K562 (cell line): ENCODE data around the gene ARHGEF12. TPM values are rescaled to one million over a fixed set of nuclear protein-coding genes. Genes with fewer than 3 reads are reported as not detected.

Experiments used
- ARID1B ChIP-seq: fragments of 450-650 bp; IDR thresholded peaks from 2 replicates; pipeline ENCODE4 v1.6.1; 2016; ENCODE audit warnings: antibody characterized with exemption, mild to moderate bottlenecking, inconsistent platforms
- CBX8 ChIP-seq: fragments of 200-600 bp; sonication (generic); IDR thresholded peaks from 2 replicates; pipeline ENCODE4 v1.6.1; 2012; ENCODE audit warnings: borderline replicate concordance, mixed run types, low read depth, mild to moderate bottlenecking, moderate library complexity, mixed read lengths, low read length, control low read depth, inconsistent platforms; ENCODE audit not compliant: poor library complexity, severe bottlenecking; ENCODE audit errors: extremely low read depth
- CHD4 ChIP-seq: fragments of 200-600 bp; sonication (generic); IDR thresholded peaks from 3 replicates; pipeline ENCODE4 v1.6.1; 2012; ENCODE audit warnings: low read depth, mild to moderate bottlenecking, mixed read lengths, low read length, inconsistent platforms; ENCODE audit not compliant: insufficient read depth, insufficient replicate concordance, poor library complexity, severe bottlenecking
- CREM ChIP-seq: IDR thresholded peaks from 2 replicates; pipeline ENCODE4 v1.6.1; 2014; ENCODE audit warnings: antibody characterized with exemption, low read depth
- ELF4 ChIP-seq: fragments of 450-650 bp; formaldehyde crosslinking; IDR thresholded peaks from 2 replicates; pipeline ENCODE4 v1.4.0; 2022; ENCODE audit warnings: missing genetic modification characterization
- EZH2 ChIP-seq: IDR thresholded peaks from 2 replicates; pipeline ENCODE4 v1.6.1; 2012; ENCODE audit warnings: low read depth, mild to moderate bottlenecking, inconsistent platforms, low read length, borderline replicate concordance
- FOXK2 ChIP-seq, 2 experiments: fragments of 450-650 bp; IDR thresholded peaks in 1 of 2; conservative IDR thresholded peaks in 1 of 2; 2 replicates each; pipeline ENCODE4 v1.6.1; 2016; ENCODE audit warnings: low read depth in 2 of 2, mild to moderate bottlenecking in 1 of 2
- IRF1 ChIP-seq: sonication (generic); formaldehyde crosslinking; IDR thresholded peaks from 2 replicates; pipeline ENCODE4 v1.8.0; 2022; ENCODE audit warnings: missing genetic modification reagents, mild to moderate bottlenecking, borderline replicate concordance
- MEIS2 ChIP-seq: fragments of 450-650 bp; IDR thresholded peaks from 2 replicates; pipeline ENCODE4 v1.6.1; 2014; ENCODE audit warnings: mild to moderate bottlenecking; ENCODE audit not compliant: partially characterized antibody
- RAD21 ChIP-seq, 2 experiments: fragments of 250-450 bp in 1 of 2; fragments of 450-650 bp in 1 of 2; sonication (Bioruptor Pico) in 1 of 2; formaldehyde crosslinking in 1 of 2; IDR thresholded peaks in 1 of 2; conservative IDR thresholded peaks in 1 of 2; 2 replicates each; pipeline versions ENCODE4 v1.4.0 to v1.8.0; 2020 to 2022; ENCODE audit warnings: mild to moderate bottlenecking in 2 of 2, moderate library complexity in 1 of 2
- TAF9B ChIP-seq: fragments of 450-650 bp; IDR thresholded peaks from 2 replicates; pipeline ENCODE4 v1.6.1; 2018; ENCODE audit warnings: mild to moderate bottlenecking; ENCODE audit not compliant: partially characterized antibody
- ZNF311 ChIP-seq: fragments of 250-450 bp; sonication (Bioruptor Pico); IDR thresholded peaks from 2 replicates; pipeline ENCODE4 v1.4.0; 2020; ENCODE audit warnings: mild to moderate bottlenecking, moderate library complexity
- ZNF584 ChIP-seq: fragments of 200-800 bp; sonication (Bioruptor generic); IDR thresholded peaks from 2 replicates; pipeline ENCODE4 v1.6.1; 2016; ENCODE audit warnings: low read depth, mild to moderate bottlenecking, missing genetic modification characterization, missing compliant biosample characterization
- polyA plus RNA-seq, 8 experiments: library from polyadenylated mRNA; depleted of rRNA in 4 of 8; stranded (reverse) in 5 of 8; unstranded in 3 of 8; fragments of >200 nt; fragmentation: Nextera tagmentation in 2 of 8; fragmentation: Illumina TruSeq in 1 of 8; extraction: Ambion mirVana in 2 of 8; extraction: Trizol in 1 of 8; gene quantifications; 2 replicates each; pipeline versions ENCODE4 v1.2.1 to v1.2.3, GENCODE V29; 2011 to 2014; ENCODE audit warnings: inconsistent platforms in 1 of 8, missing spikeins in 1 of 8
- total RNA-seq, 7 experiments: library from RNA; depleted of rRNA in 6 of 7; stranded (reverse); fragments of >200 nt in 6 of 7; fragmentation: Illumina TruSeq in 2 of 7; extraction: Trizol in 2 of 7; gene quantifications; 2 replicates each; pipeline versions ENCODE4 v1.2.1 to v1.2.3, GENCODE V29; 2011 to 2021; ENCODE audit warnings: low replicate concordance in 1 of 7
- TF ChIP-seq, protein P1 (sequence below), 2 experiments: fragments of 200-800 bp in 1 of 2; sonication (Bioruptor generic) in 1 of 2; sonication (generic) in 1 of 2; formaldehyde crosslinking in 1 of 2; IDR thresholded peaks in 1 of 2; conservative IDR thresholded peaks in 1 of 2; 2 replicates each; pipeline versions ENCODE4 v1.5.0 to v1.6.1; 2016 to 2020; ENCODE audit warnings: missing compliant biosample characterization in 1 of 2, missing genetic modification characterization in 1 of 2, missing genetic modification reagents in 1 of 2
- TF ChIP-seq, protein P2 (sequence below): fragments of 200-800 bp; sonication (Bioruptor generic); IDR thresholded peaks from 2 replicates; pipeline ENCODE4 v1.6.1; 2017; ENCODE audit warnings: missing genetic modification characterization, missing compliant biosample characterization
- TF ChIP-seq, protein P3 (sequence below): fragments of 200-800 bp; sonication (Bioruptor generic); IDR thresholded peaks from 2 replicates; pipeline ENCODE4 v1.6.1; 2017; ENCODE audit warnings: missing genetic modification characterization, missing compliant biosample characterization
- TF ChIP-seq, protein P4 (sequence below): fragments of 250-450 bp; sonication (Bioruptor Pico); IDR thresholded peaks from 2 replicates; pipeline ENCODE4 v1.5.0; 2021

The ARHGEF12 gene
- total and polyA plus RNA-seq, 9 of the 15 experiments (the other 6 are each of a cell fraction or from before 2014, with no cell fraction given), result 3.5 to 51.7 (median 29.5) TPM

GRCh38 chr11:120339394-120339890, 3.2 kb downstream of the ARHGEF12 start (continued):
- TF ChIP-seq ZNF311 (CRISPR knock-in tag) (no peak), CBX8 (no peak), CHD4 (no peak), MEIS2 (peak; percentile 87), TAF9B (peak; percentile 72), EZH2 (no peak), IRF1 (CRISPR knock-in tag) (no peak), ARID1B (peak; percentile 98), ELF4 (CRISPR knock-in tag) (peak; percentile 68; the same call in 1 of the 2 replicates), ZNF584 (CRISPR knock-in tag) (no peak), FOXK2 (conservative IDR thresholded peaks at IDR 0.05 in 1 of 2, IDR thresholded peaks at IDR 0.05 in 1 of 2; ENCODE audit: low read depth in 2 of 2) (peak; percentile 61 to 73; a peak in 1 of 4 replicates), CREM (peak; percentile 75), RAD21 (CRISPR knock-in tag; conservative IDR thresholded peaks at IDR 0.05 in 1 of 2, IDR thresholded peaks at IDR 0.05 in 1 of 2) (0 out of 4 replicates have a peak, but pooled peaks have one; percentile 8 to 31)
- TF ChIP-seq, protein P1, sequence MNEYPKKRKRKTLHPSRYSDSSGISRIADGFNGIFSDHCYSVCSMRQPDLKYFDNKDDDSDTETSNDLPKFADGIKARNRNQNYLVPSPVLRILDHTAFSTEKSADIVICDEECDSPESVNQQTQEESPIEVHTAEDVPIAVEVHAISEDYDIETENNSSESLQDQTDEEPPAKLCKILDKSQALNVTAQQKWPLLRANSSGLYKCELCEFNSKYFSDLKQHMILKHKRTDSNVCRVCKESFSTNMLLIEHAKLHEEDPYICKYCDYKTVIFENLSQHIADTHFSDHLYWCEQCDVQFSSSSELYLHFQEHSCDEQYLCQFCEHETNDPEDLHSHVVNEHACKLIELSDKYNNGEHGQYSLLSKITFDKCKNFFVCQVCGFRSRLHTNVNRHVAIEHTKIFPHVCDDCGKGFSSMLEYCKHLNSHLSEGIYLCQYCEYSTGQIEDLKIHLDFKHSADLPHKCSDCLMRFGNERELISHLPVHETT (CRISPR knock-in tag; conservative IDR thresholded peaks at IDR 0.05 in 1 of 2, IDR thresholded peaks at IDR 0.05 in 1 of 2), result peak in 1 of 2 experiments; percentile 63; a peak in 1 of 4 replicates
- TF ChIP-seq, protein P2, sequence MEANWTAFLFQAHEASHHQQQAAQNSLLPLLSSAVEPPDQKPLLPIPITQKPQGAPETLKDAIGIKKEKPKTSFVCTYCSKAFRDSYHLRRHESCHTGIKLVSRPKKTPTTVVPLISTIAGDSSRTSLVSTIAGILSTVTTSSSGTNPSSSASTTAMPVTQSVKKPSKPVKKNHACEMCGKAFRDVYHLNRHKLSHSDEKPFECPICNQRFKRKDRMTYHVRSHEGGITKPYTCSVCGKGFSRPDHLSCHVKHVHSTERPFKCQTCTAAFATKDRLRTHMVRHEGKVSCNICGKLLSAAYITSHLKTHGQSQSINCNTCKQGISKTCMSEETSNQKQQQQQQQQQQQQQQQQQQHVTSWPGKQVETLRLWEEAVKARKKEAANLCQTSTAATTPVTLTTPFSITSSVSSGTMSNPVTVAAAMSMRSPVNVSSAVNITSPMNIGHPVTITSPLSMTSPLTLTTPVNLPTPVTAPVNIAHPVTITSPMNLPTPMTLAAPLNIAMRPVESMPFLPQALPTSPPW (CRISPR knock-in tag), result peak; percentile 52
- TF ChIP-seq, protein P3, sequence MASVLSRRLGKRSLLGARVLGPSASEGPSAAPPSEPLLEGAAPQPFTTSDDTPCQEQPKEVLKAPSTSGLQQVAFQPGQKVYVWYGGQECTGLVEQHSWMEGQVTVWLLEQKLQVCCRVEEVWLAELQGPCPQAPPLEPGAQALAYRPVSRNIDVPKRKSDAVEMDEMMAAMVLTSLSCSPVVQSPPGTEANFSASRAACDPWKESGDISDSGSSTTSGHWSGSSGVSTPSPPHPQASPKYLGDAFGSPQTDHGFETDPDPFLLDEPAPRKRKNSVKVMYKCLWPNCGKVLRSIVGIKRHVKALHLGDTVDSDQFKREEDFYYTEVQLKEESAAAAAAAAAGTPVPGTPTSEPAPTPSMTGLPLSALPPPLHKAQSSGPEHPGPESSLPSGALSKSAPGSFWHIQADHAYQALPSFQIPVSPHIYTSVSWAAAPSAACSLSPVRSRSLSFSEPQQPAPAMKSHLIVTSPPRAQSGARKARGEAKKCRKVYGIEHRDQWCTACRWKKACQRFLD (CRISPR knock-in tag), result no peak
- TF ChIP-seq, protein P4, sequence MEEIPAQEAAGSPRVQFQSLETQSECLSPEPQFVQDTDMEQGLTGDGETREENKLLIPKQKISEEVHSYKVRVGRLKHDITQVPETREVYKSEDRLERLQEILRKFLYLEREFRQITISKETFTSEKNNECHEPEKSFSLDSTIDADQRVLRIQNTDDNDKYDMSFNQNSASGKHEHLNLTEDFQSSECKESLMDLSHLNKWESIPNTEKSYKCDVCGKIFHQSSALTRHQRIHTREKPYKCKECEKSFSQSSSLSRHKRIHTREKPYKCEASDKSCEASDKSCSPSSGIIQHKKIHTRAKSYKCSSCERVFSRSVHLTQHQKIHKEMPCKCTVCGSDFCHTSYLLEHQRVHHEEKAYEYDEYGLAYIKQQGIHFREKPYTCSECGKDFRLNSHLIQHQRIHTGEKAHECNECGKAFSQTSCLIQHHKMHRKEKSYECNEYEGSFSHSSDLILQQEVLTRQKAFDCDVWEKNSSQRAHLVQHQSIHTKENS (CRISPR knock-in tag), result no peak
